Activated CD4-positive, alpha-beta T cell treated with anti-CD3 and anti-CD28 coated beads, Interleukin-2, amount 50 U/mL, for 16 hours (primary cell): ENCODE results near the gene SLC7A7.
"Not testable (repeated sequence)": the region's sequence is repeated elsewhere in the genome, so short reads cannot be mapped to it uniquely, and the experiment has no call there.

Source experiments
- DNase-seq: peaks from one replicate; pipeline ENCODE4 v3.0.0-alpha.2; 2020

The SLC7A7 gene

DNA sequence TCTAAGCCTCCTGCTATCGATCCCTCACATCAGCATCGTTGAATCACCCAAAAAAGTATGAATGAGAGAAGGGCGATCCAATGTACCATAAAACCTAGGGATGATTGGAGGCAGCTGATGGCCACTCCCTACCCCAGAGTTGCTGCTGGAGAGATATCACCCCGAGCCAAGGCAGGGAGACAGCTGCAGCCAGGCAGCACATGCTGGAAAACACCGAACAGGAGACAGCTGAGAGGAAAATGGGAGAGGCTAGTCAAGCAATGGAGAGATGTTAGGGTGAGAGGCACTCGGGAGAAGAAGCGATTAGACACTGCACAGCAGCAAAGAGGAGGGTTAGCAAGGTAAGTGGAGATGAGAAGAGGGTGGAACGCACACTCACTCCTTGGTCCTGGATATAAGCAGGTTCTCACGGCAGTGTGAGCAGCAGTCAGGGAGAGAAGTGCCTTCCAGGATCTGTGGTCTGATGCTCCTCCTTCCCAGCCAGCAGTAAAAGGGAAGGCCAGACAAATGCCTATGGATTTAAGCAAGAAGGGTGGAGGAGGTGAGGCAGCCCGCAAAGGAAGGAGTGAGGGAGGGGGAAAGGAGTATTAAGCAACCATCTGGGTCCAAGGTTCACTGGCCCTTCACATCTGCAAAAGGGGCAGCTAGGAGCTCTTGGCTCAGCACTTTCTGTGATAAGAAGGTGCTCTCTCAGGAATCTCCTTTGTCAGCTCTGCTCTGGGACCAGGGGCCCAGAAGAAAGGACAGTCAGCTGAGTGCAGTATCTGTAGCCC, at the start of gene SLC7A7:
TSS of gene SLC7A7 (minus strand) at position 495 of the 773 bp plus-strand sequence. CDS start 2,037 bp downstream, outside the sequence.
- no peak for DNase-seq

DNA sequence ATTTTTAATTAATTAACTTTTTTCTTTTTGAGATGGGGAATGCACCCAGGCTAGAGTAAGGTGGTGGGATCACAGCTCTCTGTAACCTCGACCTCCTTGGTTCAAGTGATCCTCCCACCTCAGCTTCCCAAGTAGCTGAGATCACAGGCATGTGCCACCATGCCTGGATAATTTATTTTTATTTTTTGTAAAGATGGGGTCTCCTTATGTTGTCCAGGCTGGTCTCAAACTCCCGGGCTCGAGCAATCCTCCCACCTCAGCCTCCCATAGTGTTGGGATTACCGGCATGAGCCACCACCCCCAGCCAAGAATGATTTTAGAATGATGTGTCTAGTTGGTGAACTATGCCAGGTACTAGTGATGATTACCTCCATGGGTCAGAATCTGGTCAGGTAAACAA, 49.7 kb upstream of the SLC7A7 start:
- DNase-seq = no peak

DNA sequence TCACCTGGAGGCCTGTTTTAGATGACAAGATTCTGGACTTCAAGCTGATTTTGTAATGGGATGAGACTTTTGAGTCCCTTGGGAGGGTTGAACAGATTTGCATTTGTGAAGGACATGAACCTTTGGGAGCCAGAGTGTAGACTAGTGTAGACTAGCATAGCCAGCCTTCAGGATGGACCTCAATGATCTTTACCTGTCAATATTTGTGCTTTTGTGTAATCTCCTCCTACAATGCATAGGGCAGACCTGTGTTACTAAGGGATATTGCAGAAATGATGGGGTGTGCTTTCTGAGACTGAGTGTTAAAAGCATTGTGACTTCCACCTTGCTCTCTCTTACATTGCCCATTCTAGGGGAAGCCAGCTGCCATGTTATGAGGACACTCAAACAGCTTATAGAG, 46.4 kb upstream of the SLC7A7 start:
- DNase-seq = no peak

DNA sequence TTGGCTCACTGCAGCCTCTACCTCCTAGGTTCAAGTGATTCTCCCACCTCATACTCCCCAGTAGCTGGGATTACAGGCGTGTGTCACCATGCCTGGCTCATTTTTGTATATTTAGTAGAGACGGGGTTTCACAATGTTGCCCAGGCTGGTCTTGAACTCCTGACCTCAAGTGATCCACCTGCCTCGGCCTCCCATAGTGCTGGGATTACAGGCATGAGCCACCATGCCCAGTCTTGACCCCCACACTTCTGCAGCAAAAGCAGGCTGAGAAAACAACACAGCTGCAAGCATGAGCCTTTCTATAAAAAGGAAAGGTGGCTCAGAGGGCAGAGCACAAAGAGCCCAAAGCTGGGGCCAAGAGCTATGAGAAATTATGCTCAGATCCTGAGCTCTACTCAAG, 45.1 kb upstream of the SLC7A7 start:
- not testable (repeated sequence) for DNase-seq

DNA sequence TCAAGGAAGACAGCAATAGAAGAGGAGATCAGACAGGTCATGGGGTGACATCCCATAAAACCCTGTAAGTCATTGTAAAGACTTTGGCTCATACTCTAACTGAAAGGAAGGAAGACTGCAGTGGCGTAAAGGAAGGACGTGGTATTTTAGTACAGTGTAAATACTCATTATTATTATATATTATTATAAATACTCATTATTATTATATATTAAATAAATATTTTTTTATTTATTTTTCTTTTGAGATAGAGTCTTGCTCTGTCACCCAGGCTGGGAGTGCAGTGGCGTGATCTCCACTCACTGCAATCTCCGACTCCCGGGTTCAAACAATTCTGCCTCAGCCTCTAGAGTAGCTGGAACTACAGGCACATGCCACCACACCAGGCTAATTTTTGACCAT, 41.2 kb upstream of the SLC7A7 start:
- no peak for DNase-seq

DNA sequence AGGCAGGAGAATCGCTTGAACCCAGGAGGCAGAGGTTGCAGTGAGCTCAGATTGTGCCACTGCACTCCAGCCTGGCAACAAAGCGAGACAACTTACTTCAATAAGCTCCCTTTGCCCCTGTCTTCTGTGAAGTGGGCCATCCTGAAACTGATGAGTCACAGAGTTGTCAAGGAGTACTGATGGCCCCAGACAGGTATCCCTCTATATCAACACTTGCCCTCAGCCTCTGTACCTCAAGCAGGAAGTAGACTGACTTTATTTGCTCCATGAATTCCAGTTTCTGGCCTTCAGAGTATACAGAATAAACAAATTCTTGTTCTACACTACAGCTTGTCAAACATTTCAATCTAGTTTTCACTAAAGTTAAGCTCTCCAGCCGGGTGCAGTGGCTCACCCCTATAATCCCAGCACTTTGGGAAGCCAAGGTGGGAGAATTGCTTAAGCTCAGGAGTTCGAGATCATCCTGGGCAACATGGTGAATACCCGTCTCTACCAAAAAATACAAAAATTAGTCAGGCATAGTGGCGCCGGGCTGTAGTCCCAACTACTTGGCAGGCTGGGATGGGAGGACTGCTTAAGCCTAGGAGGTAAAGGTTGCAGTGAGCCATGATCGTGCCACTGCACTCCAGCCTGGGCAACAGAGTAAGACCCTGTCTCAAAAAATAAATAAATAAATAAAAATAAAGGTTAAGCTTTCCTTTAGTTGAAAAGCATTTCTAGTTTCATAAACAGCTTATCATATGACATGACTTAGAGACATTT, 39.9 kb upstream of the SLC7A7 start:
- peak; percentile 38 for DNase-seq

DNA sequence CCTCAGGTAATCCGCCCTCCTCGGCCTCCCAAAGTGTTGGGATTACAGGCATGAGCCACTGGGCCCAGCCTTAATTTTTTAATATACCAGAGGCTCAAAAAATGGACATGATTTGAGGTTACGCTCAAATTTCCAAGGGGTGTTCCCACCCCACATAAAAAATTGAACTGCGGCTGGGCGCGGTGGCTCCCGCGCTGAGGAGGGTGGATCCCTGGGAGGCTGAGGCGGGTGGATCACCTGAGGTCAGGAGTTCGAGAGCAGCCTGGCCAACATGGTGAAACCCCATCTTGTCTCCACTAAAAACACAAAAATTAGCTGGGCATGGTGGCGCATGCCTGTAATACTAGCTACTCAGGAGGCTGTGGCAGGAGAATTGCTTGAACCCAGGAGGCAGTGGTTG, 39.1 kb upstream of the SLC7A7 start:
- DNase-seq = not testable (repeated sequence)

DNA sequence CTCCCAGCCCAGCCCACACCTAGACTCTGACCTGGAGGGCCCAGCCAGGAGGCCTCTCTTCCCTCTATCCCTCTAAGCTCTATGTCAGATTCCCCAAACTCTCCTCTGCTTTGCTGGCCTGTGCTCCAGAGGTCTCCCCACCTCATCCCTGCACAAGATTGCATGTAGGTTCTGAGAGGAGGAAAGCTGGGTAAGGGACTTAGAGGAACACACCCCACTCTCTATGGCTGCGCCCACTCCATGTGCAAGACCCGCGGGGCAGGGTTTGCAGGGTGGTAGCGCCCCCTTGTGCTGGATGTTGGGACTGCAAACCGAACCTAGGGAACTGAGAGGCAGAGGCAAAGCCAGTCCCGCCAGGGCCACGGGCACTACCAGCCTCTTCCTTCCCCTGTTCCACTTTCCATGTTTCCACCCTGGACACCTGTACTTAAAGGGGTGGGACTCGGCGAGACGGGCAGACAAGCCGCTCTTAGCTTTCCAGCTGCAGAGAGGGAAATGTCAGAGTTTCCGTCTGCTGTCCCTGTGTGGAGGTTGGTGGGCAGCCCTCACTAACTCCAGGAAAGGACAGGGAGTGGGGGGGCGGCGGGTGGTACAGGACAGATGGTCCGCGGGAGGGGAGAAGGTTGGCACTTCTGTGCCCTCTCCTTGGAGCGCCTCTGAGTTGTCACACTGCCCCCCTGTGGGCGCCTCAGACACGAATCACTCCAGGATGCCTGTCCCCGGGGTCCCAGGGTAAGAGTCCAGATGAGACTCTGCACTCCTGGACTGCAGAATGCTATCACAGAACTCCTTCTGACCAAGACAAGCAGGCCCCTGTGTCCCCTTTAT, 37.9 kb upstream of the SLC7A7 start:
- DNase-seq = peak; percentile 90

DNA sequence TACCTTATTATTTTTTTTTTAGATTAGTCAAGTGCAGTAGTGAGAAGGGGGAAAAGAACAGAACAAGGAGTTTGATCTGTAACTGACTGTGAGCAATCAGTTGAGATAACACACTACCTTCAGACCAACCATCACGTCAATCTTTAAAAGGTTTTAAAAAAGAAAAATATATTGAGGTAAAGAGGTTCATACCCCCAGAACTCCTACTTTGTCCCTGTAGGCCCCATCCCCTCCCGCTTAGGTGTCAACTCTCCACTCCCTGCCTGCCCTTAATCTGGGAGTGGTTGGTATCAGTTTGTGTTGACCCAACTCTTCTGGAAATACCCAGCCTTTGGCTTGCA, 37.3 kb upstream of the SLC7A7 start:
- DNase-seq = no peak

DNA sequence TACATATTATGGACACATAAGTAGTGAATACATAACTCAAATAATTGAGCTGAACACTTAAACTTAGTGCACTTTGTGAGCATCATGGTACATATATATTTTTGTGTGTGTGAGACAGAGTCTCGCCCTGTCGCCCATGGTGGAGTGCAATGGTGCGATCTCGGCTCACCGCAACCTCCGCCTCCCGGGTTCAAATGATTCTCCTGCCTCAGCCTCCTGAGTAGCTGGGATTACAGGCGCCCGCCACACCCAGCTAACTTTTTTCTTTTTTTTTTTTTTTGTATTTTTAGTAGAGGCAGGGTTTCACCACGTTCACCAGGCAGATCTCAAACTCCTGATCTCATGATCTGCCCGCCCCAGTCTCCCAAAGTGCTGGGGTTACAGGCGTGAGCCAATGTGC, 36.9 kb upstream of the SLC7A7 start:
- DNase-seq = not testable (repeated sequence)

DNA sequence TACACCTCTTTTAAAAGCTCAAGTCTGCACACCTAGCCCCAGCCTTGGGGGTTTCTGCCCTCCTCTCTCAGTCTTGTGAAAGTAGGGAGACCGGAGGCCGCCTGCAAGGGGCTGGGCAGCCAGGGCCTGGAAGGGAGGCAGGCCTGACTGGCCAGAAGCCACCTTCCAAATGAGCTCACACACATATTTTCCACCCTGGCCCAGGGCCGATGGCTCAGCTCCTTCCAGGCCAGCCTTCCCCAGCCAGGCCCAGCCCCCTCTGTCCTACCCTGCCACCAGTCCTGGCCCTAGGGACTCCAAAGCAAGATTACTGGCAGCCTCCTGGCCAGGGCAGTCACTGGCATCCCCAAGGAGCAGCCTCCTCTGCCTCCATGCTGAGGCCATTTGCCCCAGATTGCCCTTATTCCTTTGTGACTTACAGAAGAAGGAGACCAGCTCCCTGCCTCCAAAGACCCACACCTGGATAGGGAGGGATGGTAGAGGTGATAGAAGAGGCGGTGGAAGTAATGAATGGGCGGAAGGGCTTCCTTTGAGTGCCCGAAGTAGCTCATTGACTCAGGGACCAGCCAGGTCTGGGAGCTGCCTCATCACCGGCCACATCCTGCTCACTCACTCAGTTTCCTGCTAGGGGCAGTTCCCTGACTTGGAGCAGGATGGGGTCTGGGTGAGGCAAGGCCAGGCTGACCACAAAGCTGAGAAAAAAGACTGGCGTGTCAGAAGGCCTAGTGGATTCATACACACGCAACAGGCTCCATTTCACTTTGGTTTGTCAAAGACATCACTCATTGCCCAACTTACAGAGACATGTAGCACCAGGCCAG, 35.9 kb upstream of the SLC7A7 start:
- DNase-seq = peak; percentile 77

DNA sequence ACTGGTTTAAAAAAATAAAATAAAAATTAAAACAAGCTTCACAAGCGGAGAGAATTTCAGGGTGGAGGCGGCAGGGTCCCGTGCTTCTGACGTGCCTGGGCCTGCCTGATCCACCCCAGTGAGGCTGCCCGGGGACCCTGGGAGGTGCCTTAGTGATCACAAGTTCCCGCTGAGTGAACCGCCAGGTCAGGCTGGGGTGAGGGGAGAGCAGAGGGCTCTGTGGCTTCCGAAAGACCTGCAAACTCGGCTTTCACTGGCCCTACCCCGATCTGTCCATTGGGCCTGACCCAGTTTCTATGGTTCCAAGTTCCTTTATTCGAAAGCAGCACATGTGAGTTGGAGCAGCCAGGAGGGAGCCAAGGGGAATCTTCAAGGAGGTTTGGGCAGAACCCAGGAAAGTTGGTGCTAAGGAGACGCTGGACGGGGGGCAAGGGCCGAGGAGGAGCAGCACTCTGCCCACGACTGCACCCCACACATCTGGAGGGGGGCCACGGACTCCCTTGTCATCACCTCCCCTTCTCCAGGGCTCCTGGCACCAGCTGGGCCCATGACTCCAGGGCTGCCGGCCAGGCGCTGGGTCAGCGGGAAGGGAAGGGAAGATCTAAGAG, 34.1 kb upstream of the SLC7A7 start:
- DNase-seq = no peak

DNA sequence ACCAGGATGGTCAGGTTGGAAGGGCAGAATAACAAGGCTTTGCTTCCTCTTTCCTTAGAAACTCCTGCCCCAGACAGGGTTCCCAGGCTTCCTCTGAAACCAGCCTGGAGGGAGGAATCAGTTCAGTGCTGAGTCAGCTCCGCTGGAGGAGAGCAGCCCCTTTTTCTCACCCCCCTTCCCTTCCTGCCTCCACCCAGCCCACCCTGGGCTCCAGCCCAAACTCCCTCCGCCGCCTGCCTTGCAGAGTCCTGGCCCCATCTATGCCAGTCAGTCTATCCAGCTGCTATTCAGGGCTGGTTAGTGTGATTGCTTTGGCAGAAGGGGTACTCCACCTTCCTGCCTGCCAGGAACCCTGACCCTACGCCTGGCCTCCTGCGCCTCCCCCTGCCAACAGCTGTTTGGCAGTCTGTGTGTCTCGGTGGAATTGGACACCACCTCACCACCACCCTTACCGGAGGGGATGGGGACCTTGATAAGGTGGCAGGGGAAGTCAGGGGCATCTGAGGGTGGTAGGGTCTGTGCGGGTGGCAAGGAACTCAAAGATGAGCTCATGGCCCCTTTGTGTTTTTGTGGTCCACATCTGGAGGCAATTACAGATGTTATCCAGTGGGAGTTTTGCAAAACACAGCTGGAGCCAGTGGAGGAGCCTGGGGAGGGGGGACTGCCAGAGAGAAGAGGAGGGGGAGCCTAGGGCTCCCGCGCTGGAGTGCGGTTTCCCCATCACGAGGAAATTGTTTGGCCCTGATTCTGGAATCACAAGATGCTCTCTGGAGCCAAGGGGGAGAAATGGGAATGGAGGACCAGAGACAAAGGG, 33.3 kb upstream of the SLC7A7 start:
- no peak for DNase-seq

DNA sequence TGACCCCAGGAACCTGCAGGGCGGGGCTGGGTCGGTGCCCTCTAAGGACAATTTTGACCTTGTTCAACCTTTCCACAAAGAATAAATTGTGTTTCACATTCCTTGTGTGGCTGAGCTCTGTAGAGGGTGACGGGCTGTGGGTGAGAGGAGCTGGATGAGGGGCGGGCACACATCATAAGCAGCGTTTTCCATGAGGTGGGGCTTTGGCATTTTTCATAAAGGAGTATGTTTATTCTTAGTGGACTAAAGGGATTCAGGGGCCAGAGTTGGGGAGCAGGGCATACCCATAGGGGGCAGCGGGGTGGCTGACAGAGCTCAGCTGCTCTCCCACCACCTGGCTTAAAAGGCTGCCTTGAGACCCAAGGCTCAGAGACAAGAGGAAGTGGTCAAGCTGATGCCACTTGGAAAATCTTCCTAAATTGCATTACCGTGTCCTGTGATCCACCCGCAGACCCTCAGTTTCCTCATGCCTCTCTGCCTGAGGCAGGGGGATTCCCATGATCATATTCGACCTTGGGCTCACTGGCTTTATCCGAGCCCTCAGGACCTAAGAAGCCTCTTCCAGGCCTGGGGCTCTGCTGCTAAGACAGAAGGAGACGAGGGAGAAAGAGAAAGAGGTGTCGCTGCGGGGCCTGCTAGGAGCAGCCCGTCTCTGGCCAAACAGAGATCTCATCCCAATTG, 32.6 kb upstream of the SLC7A7 start:
- no peak for DNase-seq

DNA sequence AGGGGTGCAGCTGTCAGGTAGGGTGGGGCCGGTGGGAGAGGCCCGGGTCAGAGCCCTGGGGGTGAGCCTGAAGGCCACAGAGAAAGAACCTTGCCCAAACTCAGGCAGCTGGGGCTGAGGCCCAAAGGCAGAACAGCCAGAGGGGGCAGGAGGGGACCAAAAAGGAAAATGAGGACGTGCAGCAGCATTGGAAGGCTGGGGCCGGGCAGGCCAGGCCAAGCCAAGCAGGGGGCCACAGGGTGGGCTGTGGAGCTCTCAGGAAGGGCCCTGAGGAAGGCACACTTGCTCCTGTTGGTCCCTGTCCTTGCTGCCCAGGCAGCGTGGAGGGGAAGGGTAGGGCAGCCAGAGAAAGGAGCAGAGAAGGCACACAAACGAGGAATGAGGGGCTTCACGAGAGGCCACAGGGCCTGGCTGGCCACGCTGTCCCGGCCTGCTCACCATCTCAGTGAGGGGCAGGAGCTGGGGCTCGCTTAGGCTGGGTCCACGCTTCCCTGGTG, 31.6 kb upstream of the SLC7A7 start:
- DNase-seq = no peak

DNA sequence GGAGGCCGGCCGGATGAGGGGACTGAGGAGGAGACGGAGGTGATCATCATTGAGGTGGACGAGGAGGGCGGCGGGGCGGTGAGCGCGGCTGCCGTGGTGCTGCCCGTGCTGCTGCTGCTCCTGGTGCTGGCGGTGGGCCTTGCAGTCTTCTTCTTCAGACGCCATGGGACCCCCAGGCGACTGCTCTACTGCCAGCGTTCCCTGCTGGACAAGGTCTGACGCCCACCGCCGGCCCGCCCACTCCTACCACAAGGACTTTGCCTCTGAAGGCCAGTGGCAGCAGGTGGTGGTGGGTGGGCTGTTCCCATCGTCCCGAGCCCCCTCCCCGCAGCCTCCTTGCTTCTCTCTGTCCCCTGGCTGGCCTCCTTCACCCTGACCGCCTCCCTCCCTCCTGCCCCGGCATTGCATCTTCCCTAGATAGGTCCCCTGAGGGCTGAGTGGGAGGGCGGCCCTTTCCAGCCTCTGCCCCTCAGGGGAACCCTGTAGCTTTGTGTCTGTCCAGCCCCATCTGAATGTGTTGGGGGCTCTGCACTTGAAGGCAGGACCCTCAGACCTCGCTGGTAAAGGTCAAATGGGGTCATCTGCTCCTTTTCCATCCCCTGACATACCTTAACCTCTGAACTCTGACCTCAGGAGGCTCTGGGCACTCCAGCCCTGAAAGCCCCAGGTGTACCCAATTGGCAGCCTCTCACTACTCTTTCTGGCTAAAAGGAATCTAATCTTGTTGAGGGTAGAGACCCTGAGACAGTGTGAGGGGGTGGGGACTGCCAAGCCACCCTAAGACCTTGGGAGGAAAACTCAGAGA, 30.8 kb upstream of the SLC7A7 start:
- DNase-seq = no peak

DNA sequence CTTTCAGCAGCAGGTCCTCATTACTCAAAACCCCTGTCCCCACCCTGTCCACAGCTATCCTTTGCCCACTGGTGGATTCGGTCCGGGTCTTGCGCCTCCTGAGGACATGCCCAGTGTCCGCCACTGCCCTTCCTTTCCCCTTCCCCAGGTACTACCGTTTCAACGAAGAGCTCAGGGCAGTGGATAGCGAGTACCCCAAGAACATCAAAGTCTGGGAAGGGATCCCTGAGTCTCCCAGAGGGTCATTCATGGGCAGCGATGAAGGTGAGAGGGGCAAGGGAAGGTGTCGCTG, 29.8 kb upstream of the SLC7A7 start:
- DNase-seq = no peak

DNA sequence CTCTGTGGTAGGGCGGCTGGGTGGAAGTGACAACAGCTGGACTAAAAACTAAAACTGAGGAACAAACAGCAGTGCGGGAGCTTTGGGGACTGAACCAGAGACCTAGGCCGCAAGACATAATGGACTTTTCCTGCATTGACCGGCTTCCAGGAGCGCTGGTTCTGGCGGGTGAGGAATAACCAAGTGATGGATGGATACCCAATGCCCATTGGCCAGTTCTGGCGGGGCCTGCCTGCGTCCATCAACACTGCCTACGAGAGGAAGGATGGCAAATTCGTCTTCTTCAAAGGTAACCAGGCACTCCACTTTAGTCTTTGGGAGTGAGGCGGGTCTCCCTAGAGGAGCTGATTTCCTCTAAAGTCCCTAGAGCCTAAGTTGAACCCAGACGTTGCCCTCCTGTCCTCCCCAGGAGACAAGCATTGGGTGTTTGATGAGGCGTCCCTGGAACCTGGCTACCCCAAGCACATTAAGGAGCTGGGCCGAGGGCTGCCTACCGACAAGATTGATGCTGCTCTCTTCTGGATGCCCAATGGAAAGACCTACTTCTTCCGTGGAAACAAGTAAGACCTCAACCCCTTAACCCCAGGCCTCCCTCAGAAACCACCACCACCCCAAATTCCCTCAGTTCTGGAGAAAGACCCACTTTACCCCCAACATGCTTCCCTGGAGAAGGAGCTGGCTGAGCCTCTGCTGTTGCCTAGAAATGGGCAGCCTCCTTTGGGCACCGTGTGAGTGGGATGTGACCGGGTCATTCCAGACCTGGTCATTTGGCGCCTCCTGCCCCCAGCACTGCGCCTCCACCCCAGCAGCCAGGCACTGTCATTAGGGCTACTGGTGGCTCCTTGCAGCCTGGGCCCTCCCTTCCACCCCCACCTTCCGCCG, 29.2 kb upstream of the SLC7A7 start:
- no peak for DNase-seq
